Cerebellar nuclear complex (tissue), 1 donor: ENCODE results near the gene SPATA31C1.
"Not testable (repeated sequence)": the region's sequence is repeated elsewhere in the genome, so short reads cannot be mapped to it uniquely, and the experiment has no call there.

Experiments
- DNase-seq, 2 experiments: peaks; one replicate each; lab custom pipeline; 2025; lab: John Stamatoyannopoulos, UW

SPATA31C1 gene

GRCh38 chr9:87938336-87938735 is 20.6 kb downstream of the SPATA31C1 start:
- DNase-seq: not testable (repeated sequence)

DNA sequence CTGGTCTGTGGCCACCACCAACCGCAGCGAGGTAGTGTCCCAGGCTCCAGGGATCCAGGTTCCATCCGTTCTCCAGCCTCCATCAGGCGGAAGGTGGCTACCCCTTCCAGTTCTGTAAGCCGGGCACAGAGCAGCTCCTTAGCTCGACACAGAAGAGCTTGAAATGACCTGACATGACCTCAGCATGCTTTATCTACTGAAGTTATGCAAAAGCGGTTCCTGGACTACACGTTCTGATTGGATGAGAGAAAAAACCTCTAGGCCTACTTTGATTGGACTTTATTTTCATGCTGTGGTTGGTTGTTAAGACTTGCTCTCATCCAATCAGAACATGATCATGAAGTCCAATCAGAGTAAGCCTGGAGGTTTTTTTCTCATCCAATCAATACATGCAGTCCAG is 21.3 kb downstream of the SPATA31C1 start:
- DNase-seq: not testable (repeated sequence)

DNA sequence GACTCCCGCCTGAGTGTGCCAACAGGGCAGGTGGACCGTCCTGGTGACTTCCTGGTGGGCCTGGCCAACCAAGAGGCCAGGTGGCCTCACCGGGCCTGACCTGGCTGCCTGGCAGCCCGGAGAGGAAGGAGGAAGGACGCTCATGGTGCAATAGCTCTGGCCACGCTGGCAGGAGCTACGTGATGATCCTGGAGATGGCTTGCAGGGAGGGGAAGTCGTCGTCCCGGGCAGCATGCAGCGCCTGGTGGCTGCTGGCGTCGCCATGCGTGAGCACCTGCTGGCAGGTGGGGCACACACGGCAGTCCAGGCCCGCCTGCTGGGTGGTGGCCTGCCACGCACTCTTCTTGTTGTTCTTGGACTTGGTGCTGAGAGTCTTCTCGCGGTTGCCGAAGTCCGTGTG is 26.3 kb downstream of the SPATA31C1 start:
- DNase-seq: no peak

GRCh38 chr9:87944682-87945081 is 26.9 kb downstream of the SPATA31C1 start:
- DNase-seq: no peak

- no peak for DNase-seq
Observed at GRCh38 chr9:87950296-87950695, 32.5 kb downstream of the SPATA31C1 start.

DNA sequence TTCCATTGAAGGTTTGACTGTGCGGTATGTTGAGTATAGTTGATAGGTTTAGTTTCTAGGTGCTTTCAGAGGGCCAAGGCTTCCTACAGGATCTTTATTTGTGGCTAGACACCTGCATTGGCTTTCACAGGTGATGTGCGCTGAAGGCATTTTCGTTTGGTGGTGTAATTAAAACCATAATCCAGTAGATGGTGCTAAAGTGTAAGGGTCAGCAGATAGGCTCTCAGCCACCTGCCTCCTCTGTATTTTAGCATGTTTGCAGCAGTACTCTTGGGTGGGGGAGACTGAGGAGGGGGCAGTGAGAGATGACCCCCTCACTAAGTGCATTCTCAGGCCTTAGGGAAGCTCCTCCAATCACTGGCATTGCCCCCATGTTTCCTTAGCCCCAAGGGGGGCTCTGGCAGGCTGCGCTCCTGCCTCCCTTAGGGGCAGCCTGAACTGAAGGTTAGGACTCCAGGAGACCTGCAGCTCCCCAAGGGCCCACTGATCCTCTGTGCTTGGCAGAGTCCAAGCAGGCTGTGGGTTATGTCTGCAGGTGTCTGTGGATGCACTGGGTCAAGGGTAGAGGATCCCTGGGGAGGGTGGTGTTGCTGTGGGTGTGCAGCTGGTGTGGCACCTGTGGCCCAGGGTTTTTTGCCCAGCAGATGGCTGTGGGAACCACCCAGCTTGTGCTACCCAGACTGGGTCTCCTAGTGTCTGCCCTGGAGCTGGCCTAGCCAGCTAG is 33.2 kb downstream of the SPATA31C1 start:
- DNase-seq: no peak

GRCh38 chr9:87954230-87954629 is 36.5 kb downstream of the SPATA31C1 start:
- DNase-seq: no peak

DNA sequence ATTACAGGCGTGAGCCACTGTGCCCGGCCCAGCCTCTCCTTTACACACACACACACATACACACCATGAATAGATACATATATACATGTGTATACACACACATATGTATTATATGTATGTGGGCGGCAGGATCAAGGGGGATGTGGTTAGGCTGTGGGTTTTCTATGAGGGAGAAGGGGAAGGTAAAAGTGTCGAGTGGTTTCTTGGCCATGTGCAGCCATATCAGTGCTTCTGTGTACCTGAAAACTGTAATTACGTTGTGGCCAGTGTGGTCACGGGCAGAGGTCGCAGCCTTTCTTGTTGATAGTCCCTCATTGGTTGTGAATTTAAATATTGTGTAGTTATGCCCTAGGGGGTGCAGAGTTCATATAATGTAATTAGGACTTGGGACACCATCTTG is 40.1 kb downstream of the SPATA31C1 start:
- no peak for DNase-seq

- DNase-seq: no peak
Observed at GRCh38 chr9:87958591-87958990, 40.8 kb downstream of the SPATA31C1 start.

- DNase-seq: no peak
Observed at GRCh38 chr9:87959916-87960581, 42.3 kb downstream of the SPATA31C1 start.

DNA sequence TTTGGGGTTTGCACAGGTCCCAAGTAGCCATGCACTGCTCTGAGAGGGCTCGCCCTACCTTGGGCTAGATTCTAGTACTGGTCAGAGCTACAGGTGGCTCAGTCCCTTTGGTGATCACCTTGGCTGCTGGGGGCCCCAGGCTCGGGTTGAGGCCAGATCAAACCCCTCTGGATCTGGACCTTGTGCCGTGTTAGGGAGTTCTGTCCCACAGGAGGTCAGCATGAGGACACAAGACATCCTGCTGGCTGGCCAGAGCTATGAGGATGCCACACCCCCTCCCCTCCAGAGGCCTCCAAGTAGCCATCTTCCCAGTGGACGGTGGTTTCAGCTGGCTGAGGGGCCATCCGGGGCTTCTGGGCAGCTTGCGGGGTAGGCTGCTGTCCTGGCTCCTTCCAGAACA is 46.0 kb downstream of the SPATA31C1 start:
- no peak for DNase-seq

GRCh38 chr9:87964826-87965225 is 47.1 kb downstream of the SPATA31C1 start:
- no peak for DNase-seq

DNA sequence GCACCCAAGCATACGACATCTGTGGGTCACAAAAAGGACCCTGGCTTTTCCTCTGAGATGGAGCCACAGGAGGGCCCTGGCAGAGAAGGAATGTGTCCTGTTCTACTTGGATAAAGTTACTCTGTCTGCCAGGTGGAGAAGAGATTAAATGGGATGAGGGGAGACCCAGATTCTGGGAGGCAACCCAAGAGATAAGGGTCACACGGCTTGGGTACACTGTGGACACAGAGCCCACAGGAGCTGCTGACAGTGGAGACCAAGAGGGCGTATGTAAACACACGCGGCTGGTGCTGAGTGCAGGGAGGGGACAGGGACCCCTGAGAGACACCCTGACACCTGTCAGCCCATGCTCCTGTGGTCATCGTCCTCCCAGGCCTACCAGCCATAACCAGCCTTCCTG is 50.4 kb downstream of the SPATA31C1 start:
- no peak for DNase-seq

DNA sequence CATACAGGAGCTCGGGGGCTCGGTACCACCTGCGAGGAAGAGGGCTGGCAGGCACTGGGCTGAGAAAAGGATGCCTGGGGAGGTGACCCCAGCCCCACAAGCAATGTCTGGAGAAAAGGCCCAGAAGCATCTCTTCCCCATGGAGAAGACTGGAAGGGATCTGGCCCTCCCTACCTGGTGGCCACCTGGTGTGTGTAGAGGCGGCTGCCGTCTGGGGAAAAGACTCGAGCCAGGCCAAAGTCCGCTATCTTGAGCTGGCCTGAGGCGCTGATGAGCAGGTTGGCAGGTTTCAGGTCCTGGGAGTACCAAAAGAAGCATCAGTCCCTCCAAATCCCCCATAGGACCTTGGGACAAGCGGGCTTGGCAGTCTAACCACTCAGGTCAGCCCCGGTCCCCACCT is 52.8 kb downstream of the SPATA31C1 start:
- no peak for DNase-seq

DNA sequence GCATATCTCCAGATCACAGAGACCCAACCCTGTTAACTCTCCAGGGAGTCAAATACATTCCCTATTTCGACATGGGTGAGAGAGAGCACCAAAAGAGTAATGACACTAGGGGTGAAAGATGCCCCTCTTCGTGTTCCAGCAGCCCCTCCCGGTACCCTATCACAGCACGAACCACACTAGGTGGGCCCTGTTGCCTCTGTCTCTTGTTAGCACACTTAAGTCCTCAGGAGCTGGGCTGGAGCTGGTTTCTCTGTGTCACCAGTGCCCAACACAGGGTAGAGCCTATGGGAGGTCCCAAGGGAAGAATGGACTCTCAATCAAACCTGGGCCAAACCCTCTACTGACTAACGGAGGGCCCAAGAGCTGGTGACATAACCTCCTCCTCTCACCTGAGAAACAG is 55.4 kb downstream of the SPATA31C1 start:
- DNase-seq: no peak
